ENCODE data around the gene NACC1.

DNA sequence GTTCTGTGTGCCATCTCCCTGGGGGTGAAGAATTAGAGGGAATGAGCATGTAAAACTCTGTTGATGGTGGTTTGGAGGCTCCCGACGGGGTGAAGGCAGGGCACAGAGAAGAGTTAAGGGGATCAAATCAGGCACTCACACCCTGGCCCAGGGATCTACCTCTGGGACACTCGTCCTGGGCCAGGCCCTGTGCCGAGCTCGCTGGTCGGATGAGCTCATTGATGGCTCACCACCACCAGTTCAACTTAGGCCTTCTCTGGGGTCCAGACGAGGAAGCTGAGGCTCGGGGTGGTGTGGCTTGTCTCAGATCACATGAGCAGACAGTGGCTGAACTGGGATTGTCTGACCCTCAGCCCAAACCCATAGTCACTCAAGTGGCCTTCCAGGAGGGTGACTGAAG is 1.6 kb downstream of the NACC1 start:
- TF ChIP-seq, protein P1, sequence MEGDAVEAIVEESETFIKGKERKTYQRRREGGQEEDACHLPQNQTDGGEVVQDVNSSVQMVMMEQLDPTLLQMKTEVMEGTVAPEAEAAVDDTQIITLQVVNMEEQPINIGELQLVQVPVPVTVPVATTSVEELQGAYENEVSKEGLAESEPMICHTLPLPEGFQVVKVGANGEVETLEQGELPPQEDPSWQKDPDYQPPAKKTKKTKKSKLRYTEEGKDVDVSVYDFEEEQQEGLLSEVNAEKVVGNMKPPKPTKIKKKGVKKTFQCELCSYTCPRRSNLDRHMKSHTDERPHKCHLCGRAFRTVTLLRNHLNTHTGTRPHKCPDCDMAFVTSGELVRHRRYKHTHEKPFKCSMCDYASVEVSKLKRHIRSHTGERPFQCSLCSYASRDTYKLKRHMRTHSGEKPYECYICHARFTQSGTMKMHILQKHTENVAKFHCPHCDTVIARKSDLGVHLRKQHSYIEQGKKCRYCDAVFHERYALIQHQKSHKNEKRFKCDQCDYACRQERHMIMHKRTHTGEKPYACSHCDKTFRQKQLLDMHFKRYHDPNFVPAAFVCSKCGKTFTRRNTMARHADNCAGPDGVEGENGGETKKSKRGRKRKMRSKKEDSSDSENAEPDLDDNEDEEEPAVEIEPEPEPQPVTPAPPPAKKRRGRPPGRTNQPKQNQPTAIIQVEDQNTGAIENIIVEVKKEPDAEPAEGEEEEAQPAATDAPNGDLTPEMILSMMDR (conservative IDR thresholded peaks at IDR 0.05; ENCODE audit: low read depth, low read length), result no peak
- no peak for TF ChIP-seq EZH2 (IDR thresholded peaks at IDR 0.05; ENCODE audit: borderline replicate concordance, low read depth, low read length, poor library complexity, severe bottlenecking)

Measured in A673 (cell line).